CD14-positive monocyte (primary cell): ENCODE measurements around the gene METTL1. TPM values are rescaled to one million over a fixed set of nuclear protein-coding genes. Genes with fewer than 3 reads are reported as not detected.
A peak's percentile ranks its signal among the peaks of the same experiment; 100 is the strongest.

Source experiments
- DNase-seq, 3 donors: peaks; one replicate each; pipeline ENCODE4 v3.0.0-alpha.2; 2011 to 2022
- H2AFZ ChIP-seq: 2 replicates; pipeline ENCODE4 v1.6.0; 2012; ENCODE audit warnings: mild to moderate bottlenecking, low read depth, low read length, inconsistent platforms; ENCODE audit not compliant: insufficient read depth, poor library complexity, severe bottlenecking
- H3K27ac ChIP-seq, 2 donors: 1 replicate in 1 of 2; 2 replicates in 1 of 2; pipeline ENCODE4 v1.5.1; 2012 to 2013; ENCODE audit warnings: low read length in 2 of 2, control low read depth in 1 of 2, inconsistent platforms in 1 of 2, low read depth in 1 of 2, mild to moderate bottlenecking in 1 of 2
- H3K27me3 ChIP-seq, 2 donors: one replicate each; pipeline versions ENCODE4 v1.6.0 to v1.6.1; 2011 to 2013; ENCODE audit warnings: low read length in 2 of 2; ENCODE audit not compliant: control insufficient read depth in 2 of 2, insufficient read depth in 2 of 2
- H3K36me3 ChIP-seq, 2 donors: replicated peaks in 1 of 2; 1 replicate in 1 of 2; 2 replicates in 1 of 2; pipeline versions ENCODE4 v1.5.1 to v1.6.1; 2012 to 2013; ENCODE audit warnings: low read length in 2 of 2, control low read depth in 1 of 2, inconsistent platforms in 1 of 2, mild to moderate bottlenecking in 1 of 2; ENCODE audit not compliant: insufficient read depth in 2 of 2, control insufficient read depth in 1 of 2
- H3K4me1 ChIP-seq, 2 donors: 1 replicate in 1 of 2; 2 replicates in 1 of 2; pipeline versions ENCODE4 v1.5.1 to v1.6.1; 2012 to 2013; ENCODE audit warnings: low read length in 2 of 2, control low read depth in 1 of 2, inconsistent platforms in 1 of 2, mild to moderate bottlenecking in 1 of 2, moderate library complexity in 1 of 2; ENCODE audit not compliant: insufficient read depth in 2 of 2, control insufficient read depth in 1 of 2
- H3K4me2 ChIP-seq: replicated peaks from 2 replicates; pipeline ENCODE3; 2012; ENCODE audit warnings: low read length, moderate library complexity, mild to moderate bottlenecking; ENCODE audit not compliant: poor library complexity, severe bottlenecking; ENCODE audit errors: extremely low read depth
- H3K4me3 ChIP-seq, 3 experiments: fragments of 200-600 bp in 1 of 3; sonication (generic) in 1 of 3; replicated peaks in 1 of 3; 1 replicate in 2 of 3; 2 replicates in 1 of 3; pipeline ENCODE4 v1.5.1; 2011 to 2013; ENCODE audit warnings: low read length in 3 of 3, mild to moderate bottlenecking in 3 of 3, control low read depth in 2 of 3, low read depth in 2 of 3, inconsistent platforms in 1 of 3, moderate library complexity in 1 of 3
- H3K79me2 ChIP-seq: 2 replicates; pipeline ENCODE4 v1.6.0; 2012; ENCODE audit warnings: mild to moderate bottlenecking, control low read depth, inconsistent platforms, low read length, moderate library complexity; ENCODE audit not compliant: insufficient read depth
- H3K9ac ChIP-seq: 2 replicates; pipeline ENCODE4 v1.6.0; 2017; ENCODE audit warnings: low read length, mild to moderate bottlenecking; ENCODE audit not compliant: insufficient read depth, poor library complexity, severe bottlenecking
- H3K9me3 ChIP-seq, 2 donors: replicated peaks in 1 of 2; 1 replicate in 1 of 2; 2 replicates in 1 of 2; pipeline versions ENCODE4 v1.5.1 to v1.6.1; 2012 to 2013; ENCODE audit warnings: low read length in 2 of 2, control low read depth in 1 of 2; ENCODE audit not compliant: control insufficient read depth in 1 of 2, insufficient read depth in 1 of 2
- H4K20me1 ChIP-seq: 2 replicates; pipeline ENCODE4 v1.6.0; 2012; ENCODE audit warnings: mild to moderate bottlenecking, low read length, control low read depth, moderate library complexity; ENCODE audit not compliant: insufficient read depth
- H3K27ac Mint-ChIP-seq, 7 donors: one replicate each; pipeline ENCODE4 v1.8.0; 2020; ENCODE audit warnings: mild to moderate bottlenecking in 7 of 7, mixed read lengths in 7 of 7, moderate library complexity in 6 of 7, inconsistent platforms in 2 of 7
- H3K27me3 Mint-ChIP-seq, 3 donors: one replicate each; pipeline ENCODE4 v1.8.0; 2021 to 2022; ENCODE audit warnings: low read depth in 3 of 3, mild to moderate bottlenecking in 3 of 3, mixed read lengths in 3 of 3, moderate library complexity in 3 of 3, inconsistent platforms in 1 of 3
- H3K36me3 Mint-ChIP-seq, 2 donors: one replicate each; pipeline ENCODE4 v1.8.0; 2020; ENCODE audit warnings: mixed read lengths in 2 of 2, inconsistent platforms in 1 of 2, mild to moderate bottlenecking in 1 of 2
- H3K4me1 Mint-ChIP-seq: one replicate; pipeline ENCODE4 v1.8.0; 2020; ENCODE audit warnings: mild to moderate bottlenecking, mixed read lengths
- H3K4me3 Mint-ChIP-seq, 2 donors: one replicate each; pipeline ENCODE4 v1.8.0; 2020; ENCODE audit warnings: mild to moderate bottlenecking in 2 of 2, mixed read lengths in 2 of 2, moderate library complexity in 1 of 2
- H3K9me3 Mint-ChIP-seq, 7 donors: one replicate each; pipeline ENCODE4 v1.8.0; 2020 to 2022; ENCODE audit warnings: mixed read lengths in 7 of 7, mild to moderate bottlenecking in 6 of 7, moderate library complexity in 6 of 7, inconsistent platforms in 2 of 7
- WGBS: methylation state at CpG from one replicate; pipeline ENCODE4 v1.1.5; 2013; ENCODE audit warnings: missing lambda C conversion rate; ENCODE audit not compliant: insufficient coverage; 5-methylcytosine and 5-hydroxymethylcytosine counted together
- intact Hi-C, 2 donors: fragments of 100-400 bp; cut with micrococcal nuclease; formaldehyde crosslinking; loops; one replicate each; pipeline versions ENCODE4 v1.15.0 to v1.15.1; 2023
- polyA plus RNA-seq, 3 donors: library from polyadenylated mRNA; depleted of rRNA in 1 of 3; unstranded in 2 of 3; stranded (reverse) in 1 of 3; fragments of 300-500 nt in 2 of 3; fragments of >200 nt in 1 of 3; fragmentation: Illumina TruSeq in 2 of 3; gene quantifications; 1 replicate in 2 of 3; 2 replicates in 1 of 3; pipeline ENCODE4 v1.2.3, GENCODE V29; 2012 to 2021
- TF ChIP-seq, protein P1 (sequence below): fragments of 200-600 bp; IDR thresholded peaks from one replicate; pipeline ENCODE4 v1.8.0; 2022; ENCODE audit warnings: antibody characterized with exemption, mild to moderate bottlenecking

The METTL1 gene
- polyA plus RNA-seq, 3 donors = 3.4 to 5.0 (median 3.7) TPM

DNA sequence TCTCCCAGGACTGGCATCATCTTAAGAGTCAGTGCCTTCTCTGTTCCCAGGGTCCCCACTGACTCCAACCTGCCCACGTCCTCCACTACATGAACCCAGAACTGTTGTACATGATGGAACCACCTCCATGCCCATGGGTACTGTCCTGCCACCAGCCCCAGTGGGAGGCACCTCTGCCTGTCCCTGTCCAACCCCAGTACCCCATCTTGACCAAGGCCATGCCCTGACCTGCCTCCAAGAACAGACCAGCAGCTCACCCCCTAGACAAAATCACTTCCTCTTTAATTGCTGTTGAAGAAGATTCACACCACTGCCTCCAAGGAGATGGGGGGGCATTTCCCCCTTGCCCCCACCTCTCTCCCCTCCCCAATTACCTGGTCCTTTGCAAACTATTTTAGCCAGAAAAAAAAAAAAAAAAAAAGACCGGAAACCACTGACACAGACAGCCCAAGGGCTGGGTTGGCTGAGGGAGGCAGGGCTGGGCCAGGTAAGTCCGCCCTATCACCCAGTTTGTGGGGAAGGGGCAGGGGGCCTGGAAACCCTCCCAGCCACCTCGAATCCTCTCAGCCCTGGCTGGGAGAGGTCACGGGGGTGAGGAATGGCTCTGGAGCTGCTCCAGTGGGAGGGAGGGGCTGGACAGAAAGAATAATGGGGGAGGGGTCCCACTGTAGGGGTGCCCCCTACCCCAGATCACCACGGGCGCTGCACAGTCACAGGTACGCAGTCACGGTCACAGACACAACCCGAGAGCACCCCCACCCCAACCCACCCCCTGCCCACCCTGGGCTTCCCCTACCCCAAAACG is 46.8 kb downstream of the METTL1 start:
- Mint-ChIP-seq H3K36me3 (peaks cover 40 to 57% of the 10 kb centered on the region in 2 donors), H3K27ac (peak overlapping the region in 3 of 7 donors; percentile 6 to 68 (median 37)), H3K27me3 (peaks cover 0 to 2% (median 1%) of the 10 kb centered on the region in 3 donors), H3K4me3 (no peak overlapping the region), H3K4me1 (peaks cover 3% of the 10 kb centered on the region), H3K9me3 (peaks cover 0 to 15% (median 12%) of the 10 kb centered on the region in 7 donors)
- Histone ChIP-seq H3K9me3 (peaks cover 0 to 14% of the 10 kb centered on the region in 2 donors), H3K36me3 (peaks cover 45 to 55% of the 10 kb centered on the region in 2 donors), H3K4me3 (no peak overlapping the region), H2AFZ (no peak overlapping the region), H3K4me1 (no peaks in the 10 kb centered on the region), H3K27me3 (no peaks in the 10 kb centered on the region), H3K27ac (no peak overlapping the region), H3K79me2 (no peaks in the 10 kb centered on the region), H3K9ac (no peak overlapping the region), H3K4me2 (no peak overlapping the region), H4K20me1 (peaks cover 6% of the 10 kb centered on the region)
- WGBS = 100% methylated on average over 1 of the region's 11 CpGs
- DNase-seq = no peak
- TF ChIP-seq, protein P1, sequence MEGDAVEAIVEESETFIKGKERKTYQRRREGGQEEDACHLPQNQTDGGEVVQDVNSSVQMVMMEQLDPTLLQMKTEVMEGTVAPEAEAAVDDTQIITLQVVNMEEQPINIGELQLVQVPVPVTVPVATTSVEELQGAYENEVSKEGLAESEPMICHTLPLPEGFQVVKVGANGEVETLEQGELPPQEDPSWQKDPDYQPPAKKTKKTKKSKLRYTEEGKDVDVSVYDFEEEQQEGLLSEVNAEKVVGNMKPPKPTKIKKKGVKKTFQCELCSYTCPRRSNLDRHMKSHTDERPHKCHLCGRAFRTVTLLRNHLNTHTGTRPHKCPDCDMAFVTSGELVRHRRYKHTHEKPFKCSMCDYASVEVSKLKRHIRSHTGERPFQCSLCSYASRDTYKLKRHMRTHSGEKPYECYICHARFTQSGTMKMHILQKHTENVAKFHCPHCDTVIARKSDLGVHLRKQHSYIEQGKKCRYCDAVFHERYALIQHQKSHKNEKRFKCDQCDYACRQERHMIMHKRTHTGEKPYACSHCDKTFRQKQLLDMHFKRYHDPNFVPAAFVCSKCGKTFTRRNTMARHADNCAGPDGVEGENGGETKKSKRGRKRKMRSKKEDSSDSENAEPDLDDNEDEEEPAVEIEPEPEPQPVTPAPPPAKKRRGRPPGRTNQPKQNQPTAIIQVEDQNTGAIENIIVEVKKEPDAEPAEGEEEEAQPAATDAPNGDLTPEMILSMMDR = no peak
- intact Hi-C loops = no loop called here

DNA sequence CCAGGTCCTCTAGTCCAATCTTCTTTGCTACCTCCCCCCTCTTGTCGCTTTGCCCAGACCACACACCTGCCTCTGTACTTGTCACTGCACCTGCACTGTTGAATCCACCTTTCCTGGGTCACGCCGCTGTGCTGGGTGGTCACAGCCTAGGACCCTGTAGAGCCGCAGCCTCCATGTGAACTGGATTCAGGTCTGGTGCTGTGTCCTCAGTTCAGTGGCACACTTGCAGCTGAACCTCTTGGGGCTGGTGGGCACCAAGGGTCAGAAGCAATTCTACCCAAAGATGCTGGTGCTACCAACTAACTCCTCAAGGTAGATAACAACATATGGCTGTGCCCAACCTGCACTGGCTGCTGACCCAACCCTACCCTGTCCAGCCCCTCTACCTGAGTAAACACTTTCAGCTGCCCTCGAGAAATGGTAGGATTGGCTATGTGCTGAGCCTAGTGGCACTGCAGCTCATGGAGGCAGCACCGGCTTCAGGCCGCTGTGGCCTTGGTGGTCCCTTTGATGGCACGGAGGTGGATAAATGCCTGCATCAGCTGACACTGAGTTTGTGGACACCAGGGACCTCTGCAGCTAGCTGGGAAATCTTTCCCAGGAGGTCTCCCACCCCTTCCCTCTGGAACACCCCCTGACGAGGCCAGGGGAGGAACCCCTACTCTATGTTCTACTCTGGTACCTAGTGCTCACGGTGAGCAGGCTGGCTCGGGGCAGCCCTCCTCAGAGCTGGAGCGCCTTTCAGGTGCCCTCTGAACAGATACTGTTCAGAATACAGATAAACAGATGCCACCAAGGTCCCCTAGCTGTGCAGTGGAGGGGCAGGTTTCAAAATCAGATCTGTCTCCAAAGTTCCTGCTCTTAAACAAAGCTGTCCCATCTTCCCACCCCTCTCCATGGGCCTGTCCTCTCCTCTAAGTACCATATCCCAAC is 47.6 kb downstream of the METTL1 start:
- Mint-ChIP-seq H3K27ac (peak overlapping the region in 4 of 7 donors; percentile 6 to 68 (median 22)), H3K36me3 (peaks cover 46 to 59% of the 10 kb centered on the region in 2 donors), H3K4me3 (no peak overlapping the region), H3K27me3 (peaks cover 0 to 2% (median 1%) of the 10 kb centered on the region in 3 donors), H3K9me3 (peaks cover 0 to 15% (median 11%) of the 10 kb centered on the region in 7 donors), H3K4me1 (peaks cover 3% of the 10 kb centered on the region)
- Histone ChIP-seq H3K4me3 (no peak overlapping the region), H3K27me3 (no peaks in the 10 kb centered on the region), H3K79me2 (no peaks in the 10 kb centered on the region), H3K4me1 (no peaks in the 10 kb centered on the region), H3K9me3 (peaks cover 0 to 14% of the 10 kb centered on the region in 2 donors), H4K20me1 (peaks cover 6% of the 10 kb centered on the region), H2AFZ (no peak overlapping the region), H3K36me3 (peaks cover 46 to 56% of the 10 kb centered on the region in 2 donors), H3K9ac (no peak overlapping the region), H3K4me2 (no peak overlapping the region), H3K27ac (no peak overlapping the region)
- intact Hi-C loops = no loop called here
- TF ChIP-seq, protein P1 = no peak
- DNase-seq = no peak
- WGBS = 95% methylated on average over 7 of the region's 12 CpGs
